Measurements from ENCODE around the gene SERPINB2.

Gene SERPINB2

GRCh38 chr18:63887424-63887823 is at the start of gene SERPINB2:
Gene SERPINB2, plus strand, starts transcription at chr18:63887705. Its CDS starts 3,740 bp downstream, at chr18:63891445.
- DNase-seq (ENCODE audit: insufficient read length, low spot score) (no peak), FAIRE-seq (no peak)

- FAIRE-seq = no peak
These were observed 44.5 kb upstream of the SERPINB2 start for GRCh38 chr18:63843008-63843407.

GRCh38 chr18:63844254-63844653 is 43.3 kb upstream of the SERPINB2 start:
- no peak for DNase-seq (ENCODE audit: insufficient read length, low spot score)
- FAIRE-seq = peak; percentile 82

More at GRCh38 chr18:63843008-63843407, 44.5 kb upstream of the SERPINB2 start:
- no peak for DNase-seq (ENCODE audit: insufficient read length, low spot score)

- FAIRE-seq = peak; percentile 54
- DNase-seq (ENCODE audit: insufficient read length, low spot score) = no peak
These were observed 39.3 kb upstream of the SERPINB2 start for GRCh38 chr18:63848159-63848558.

GRCh38 chr18:63850020-63850419 is 37.5 kb upstream of the SERPINB2 start:
- FAIRE-seq (no peak), DNase-seq (ENCODE audit: insufficient read length, low spot score) (no peak)

GRCh38 chr18:63850636-63851035 is 36.9 kb upstream of the SERPINB2 start:
- DNase-seq (ENCODE audit: insufficient read length, low spot score) (no peak), FAIRE-seq (no peak)

- DNase-seq (ENCODE audit: insufficient read length, low spot score) = no peak
- FAIRE-seq = no peak
These were observed 29.0 kb upstream of the SERPINB2 start for GRCh38 chr18:63858456-63858855.

GRCh38 chr18:63859781-63860475 is 27.6 kb upstream of the SERPINB2 start:
- DNase-seq (ENCODE audit: insufficient read length, low spot score) (no peak), FAIRE-seq (no peak)

GRCh38 chr18:63860531-63860930 is 27.0 kb upstream of the SERPINB2 start:
- DNase-seq (ENCODE audit: insufficient read length, low spot score) (no peak), FAIRE-seq (no peak)

GRCh38 chr18:63867368-63868125 is 20.0 kb upstream of the SERPINB2 start:
- FAIRE-seq (no peak), DNase-seq (ENCODE audit: insufficient read length, low spot score) (no peak)

GRCh38 chr18:63868546-63868945 is 19.0 kb upstream of the SERPINB2 start:
- DNase-seq (ENCODE audit: insufficient read length, low spot score) (no peak), FAIRE-seq (no peak)

GRCh38 chr18:63869374-63869773 is 18.1 kb upstream of the SERPINB2 start:
- DNase-seq (ENCODE audit: insufficient read length, low spot score) = no peak
- no peak for FAIRE-seq

GRCh38 chr18:63869851-63870250 is 17.7 kb upstream of the SERPINB2 start:
- FAIRE-seq (no peak), DNase-seq (ENCODE audit: insufficient read length, low spot score) (no peak)

- FAIRE-seq = no peak
- no peak for DNase-seq (ENCODE audit: insufficient read length, low spot score)
These were observed 15.7 kb upstream of the SERPINB2 start for GRCh38 chr18:63871836-63872235.

GRCh38 chr18:63872586-63872985 is 14.9 kb upstream of the SERPINB2 start:
- no peak for FAIRE-seq
- DNase-seq (ENCODE audit: insufficient read length, low spot score) = no peak

GRCh38 chr18:63878343-63878742 is 9.2 kb upstream of the SERPINB2 start:
- no peak for DNase-seq (ENCODE audit: insufficient read length, low spot score)
- FAIRE-seq = no peak

- FAIRE-seq = no peak
- DNase-seq (ENCODE audit: insufficient read length, low spot score) = no peak
These were observed 8.6 kb upstream of the SERPINB2 start for GRCh38 chr18:63878925-63879324.

GRCh38 chr18:63879709-63880108 is 7.8 kb upstream of the SERPINB2 start:
- FAIRE-seq (no peak), DNase-seq (ENCODE audit: insufficient read length, low spot score) (no peak)

GRCh38 chr18:63881851-63882250 is 5.7 kb upstream of the SERPINB2 start:
- no peak for FAIRE-seq

GRCh38 chr18:63882333-63883141 is 5.0 kb upstream of the SERPINB2 start:
- DNase-seq (ENCODE audit: insufficient read length, low spot score) = no peak
- no peak for FAIRE-seq

More at GRCh38 chr18:63881851-63882250, 5.7 kb upstream of the SERPINB2 start:
- no peak for DNase-seq (ENCODE audit: insufficient read length, low spot score)

GRCh38 chr18:63883617-63884016 is 3.9 kb upstream of the SERPINB2 start:
- DNase-seq (ENCODE audit: insufficient read length, low spot score) = no peak
- no peak for FAIRE-seq
